DND-41 (cell line): ENCODE data around the gene HSDL2.
"Not testable (repeated sequence)": the region's sequence is repeated elsewhere in the genome, so short reads cannot be mapped to it uniquely, and the experiment has no call there.

Source experiments
- EZH2 ChIP-seq: IDR thresholded peaks from 3 replicates; pipeline ENCODE4 v1.6.1; 2012; ENCODE audit warnings: borderline replicate concordance, low read depth, mild to moderate bottlenecking, moderate library complexity, low read length, inconsistent platforms; ENCODE audit not compliant: severe bottlenecking
- TF ChIP-seq, protein P1 (sequence below): IDR thresholded peaks from 2 replicates; pipeline ENCODE4 v1.5.1; 2012; ENCODE audit warnings: borderline replicate concordance, low read length, moderate library complexity, mild to moderate bottlenecking; ENCODE audit not compliant: poor library complexity, severe bottlenecking; ENCODE audit errors: extremely low read depth

DNA sequence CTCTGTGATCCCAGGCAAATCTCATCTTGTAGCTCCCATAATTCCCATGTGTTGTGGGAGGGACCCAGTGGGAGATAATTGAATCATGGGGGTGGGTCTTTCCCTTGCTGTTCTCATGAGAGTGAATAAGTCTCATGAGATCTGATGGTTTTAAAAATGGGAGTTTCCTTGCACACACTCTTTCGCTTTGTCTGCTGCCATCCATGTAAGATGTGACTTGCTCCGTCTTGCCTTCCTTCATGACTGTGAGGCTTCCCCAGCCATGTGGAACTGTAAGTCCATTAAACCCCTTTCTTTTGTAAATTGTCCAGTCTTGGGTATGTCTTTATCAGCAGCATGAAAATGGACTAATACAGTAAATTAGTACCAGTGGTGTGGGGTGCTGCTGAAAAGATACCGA lies 14.7 kb upstream of the HSDL2 start:
- TF ChIP-seq, protein P1, sequence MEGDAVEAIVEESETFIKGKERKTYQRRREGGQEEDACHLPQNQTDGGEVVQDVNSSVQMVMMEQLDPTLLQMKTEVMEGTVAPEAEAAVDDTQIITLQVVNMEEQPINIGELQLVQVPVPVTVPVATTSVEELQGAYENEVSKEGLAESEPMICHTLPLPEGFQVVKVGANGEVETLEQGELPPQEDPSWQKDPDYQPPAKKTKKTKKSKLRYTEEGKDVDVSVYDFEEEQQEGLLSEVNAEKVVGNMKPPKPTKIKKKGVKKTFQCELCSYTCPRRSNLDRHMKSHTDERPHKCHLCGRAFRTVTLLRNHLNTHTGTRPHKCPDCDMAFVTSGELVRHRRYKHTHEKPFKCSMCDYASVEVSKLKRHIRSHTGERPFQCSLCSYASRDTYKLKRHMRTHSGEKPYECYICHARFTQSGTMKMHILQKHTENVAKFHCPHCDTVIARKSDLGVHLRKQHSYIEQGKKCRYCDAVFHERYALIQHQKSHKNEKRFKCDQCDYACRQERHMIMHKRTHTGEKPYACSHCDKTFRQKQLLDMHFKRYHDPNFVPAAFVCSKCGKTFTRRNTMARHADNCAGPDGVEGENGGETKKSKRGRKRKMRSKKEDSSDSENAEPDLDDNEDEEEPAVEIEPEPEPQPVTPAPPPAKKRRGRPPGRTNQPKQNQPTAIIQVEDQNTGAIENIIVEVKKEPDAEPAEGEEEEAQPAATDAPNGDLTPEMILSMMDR = not testable (repeated sequence)
- TF ChIP-seq EZH2 = not testable (repeated sequence)
